A549 (cell line): Measurements from ENCODE around the gene EDA. TPM values are rescaled to one million over a fixed set of nuclear protein-coding genes. Genes with fewer than 3 reads are reported as not detected.

Source experiments
- ATAC-seq, 2 experiments: fragments of 200-7000 bp in 1 of 2; fragments of >200 bp in 1 of 2; cut with Nextera tagmentation in 1 of 2; cut with Tn5 transposase in 1 of 2; 3 replicates each; pipeline versions ENCODE4 v1.8.0 to v1.9.1; 2018 to 2020; ENCODE audit warnings: mild to moderate bottlenecking in 1 of 2, moderate library complexity in 1 of 2
- CTCF ChIA-PET: fragments of 300-600 bp; sonication (Branson Sonifier 250); formaldehyde crosslinking; extraction: SDS; loops from one replicate; lab custom pipeline; 2021; ENCODE audit warnings: antibody characterized with exemption, inconsistent platforms; lab: Yijun Ruan, JAX
- POLR2A ChIA-PET: fragments of 350-600 bp; formaldehyde crosslinking; extraction: SDS; loops from one replicate; lab custom pipeline; 2021; ENCODE audit warnings: antibody characterized with exemption, inconsistent platforms; lab: Yijun Ruan, JAX
- DNase-seq, 2 experiments: peaks; one replicate each; pipeline versions ENCODE4 v3.0.0 to v3.0.0-alpha.2; 2011 to 2016; ENCODE audit warnings: low read depth in 1 of 2, low spot score in 1 of 2
- FAIRE-seq: peaks from 2 replicates; lab custom pipeline; 2011; peaks lifted over from hg19 to GRCh38; lab: Jason Lieb, UNC
- H3K27ac ChIP-seq, 2 experiments: fragments of >200 bp; sonication (Bioruptor Twin); formaldehyde crosslinking; 3 replicates each; pipeline ENCODE4 v1.5.1; 2016 to 2017
- H3K4me1 ChIP-seq: fragments of >200 bp; sonication (Bioruptor Twin); formaldehyde crosslinking; 3 replicates; pipeline ENCODE4 v1.6.1; 2016
- H3K4me2 ChIP-seq: fragments of >200 bp; sonication (Bioruptor Twin); formaldehyde crosslinking; 3 replicates; pipeline ENCODE4 v1.6.1; 2016
- H3K4me3 ChIP-seq: fragments of >200 bp; sonication (Bioruptor Twin); formaldehyde crosslinking; 3 replicates; pipeline ENCODE4 v1.5.1; 2016
- H3K9me3 ChIP-seq: fragments of >200 bp; sonication (Bioruptor Twin); formaldehyde crosslinking; 3 replicates; pipeline ENCODE4 v1.6.1; 2016
- ATOH8 ChIP-seq: fragments of 250-450 bp; sonication (Bioruptor Pico); IDR thresholded peaks from 2 replicates; pipeline ENCODE4 v1.5.0; 2020; ENCODE audit warnings: low read depth, mild to moderate bottlenecking, moderate library complexity
- CBX2 ChIP-seq: fragments of 200-600 bp; sonication (generic); IDR thresholded peaks from 2 replicates; pipeline ENCODE4 v1.6.1; 2016; ENCODE audit warnings: low read depth, mild to moderate bottlenecking, borderline replicate concordance
- CHD4 ChIP-seq: fragments of 200-600 bp; sonication (generic); IDR thresholded peaks from 2 replicates; pipeline ENCODE4 v1.6.1; 2016; ENCODE audit warnings: antibody characterized with exemption, mild to moderate bottlenecking, borderline replicate concordance
- CTCF ChIP-seq: fragments of >200 bp; sonication (Bioruptor Twin); formaldehyde crosslinking; IDR thresholded peaks from 3 replicates; pipeline ENCODE4 v1.5.1; 2016
- E2F6 ChIP-seq: IDR thresholded peaks from 2 replicates; pipeline ENCODE4 v1.6.1; 2012; ENCODE audit warnings: low read depth, borderline replicate concordance
- EHF ChIP-seq: fragments of 250-450 bp; sonication (Bioruptor Pico); IDR thresholded peaks from 2 replicates; pipeline ENCODE4 v1.5.0; 2020; ENCODE audit warnings: mild to moderate bottlenecking
- EHMT2 ChIP-seq: fragments of 200-600 bp; sonication (generic); IDR thresholded peaks from 2 replicates; pipeline ENCODE4 v1.6.1; 2016; ENCODE audit warnings: antibody characterized with exemption, low read depth, mild to moderate bottlenecking, moderate library complexity
- ESRRA ChIP-seq: fragments of 150-350 bp; IDR thresholded peaks from 2 replicates; pipeline ENCODE4 v1.6.1; 2014; ENCODE audit warnings: mild to moderate bottlenecking, low read length, borderline replicate concordance
- FOXS1 ChIP-seq: fragments of 250-450 bp; sonication (Bioruptor Pico); IDR thresholded peaks from 2 replicates; pipeline ENCODE4 v1.5.0; 2020; ENCODE audit warnings: mild to moderate bottlenecking, moderate library complexity
- HDAC2 ChIP-seq: fragments of 200-600 bp; sonication (generic); IDR thresholded peaks from 2 replicates; pipeline ENCODE4 v1.6.1; 2016
- HMGXB4 ChIP-seq: fragments of 250-450 bp; sonication (Bioruptor Pico); IDR thresholded peaks from 2 replicates; pipeline ENCODE4 v1.5.0; 2021; ENCODE audit warnings: mild to moderate bottlenecking, moderate library complexity, borderline replicate concordance
- JUN ChIP-seq, 2 experiments: fragments of >200 bp; sonication (Bioruptor Twin); formaldehyde crosslinking; IDR thresholded peaks; 2 replicates in 1 of 2; 3 replicates in 1 of 2; pipeline ENCODE4 v1.6.1; 2016 to 2017
- JUNB ChIP-seq: fragments of >200 bp; sonication (Bioruptor Twin); formaldehyde crosslinking; IDR thresholded peaks from 2 replicates; pipeline ENCODE4 v1.6.1; 2016
- KDM5A ChIP-seq: fragments of 200-600 bp; sonication (generic); IDR thresholded peaks from 2 replicates; pipeline ENCODE4 v1.6.1; 2016; ENCODE audit warnings: antibody characterized with exemption, mild to moderate bottlenecking
- MAX ChIP-seq: IDR thresholded peaks from 2 replicates; pipeline ENCODE4 v1.6.1; 2012
- MAZ ChIP-seq: fragments of 150-350 bp; IDR thresholded peaks from 2 replicates; pipeline ENCODE4 v1.6.1; 2014; ENCODE audit warnings: antibody characterized with exemption, low read depth, low read length, borderline replicate concordance
- NFE2L2 ChIP-seq: fragments of 150-350 bp; conservative IDR thresholded peaks from 2 replicates; pipeline ENCODE4 v1.6.1; 2014; ENCODE audit warnings: low read length
- NPAS2 ChIP-seq: fragments of 250-450 bp; sonication (Bioruptor Pico); IDR thresholded peaks from 2 replicates; pipeline ENCODE4 v1.8.0; 2022; ENCODE audit warnings: mild to moderate bottlenecking, moderate library complexity, borderline replicate concordance
- NR3C1 ChIP-seq: fragments of >200 bp; sonication (Bioruptor Twin); formaldehyde crosslinking; IDR thresholded peaks from 3 replicates; pipeline ENCODE4 v1.6.1; 2017
- PBX3 ChIP-seq: IDR thresholded peaks from 2 replicates; pipeline ENCODE4 v1.6.1; 2012
- PHF8 ChIP-seq: fragments of 200-600 bp; sonication (generic); IDR thresholded peaks from 2 replicates; pipeline ENCODE4 v1.6.1; 2016; ENCODE audit warnings: low read depth, mild to moderate bottlenecking, antibody characterized with exemption, moderate library complexity, borderline replicate concordance
- REST ChIP-seq: fragments of 200-600 bp; sonication (generic); IDR thresholded peaks from 2 replicates; pipeline ENCODE4 v1.6.1; 2016; ENCODE audit warnings: antibody characterized with exemption, mild to moderate bottlenecking, moderate library complexity
- RNF2 ChIP-seq: fragments of 200-600 bp; sonication (generic); IDR thresholded peaks from 2 replicates; pipeline ENCODE4 v1.6.1; 2016; ENCODE audit warnings: low read depth, mild to moderate bottlenecking, antibody characterized with exemption, moderate library complexity, borderline replicate concordance
- SREBF2 ChIP-seq: fragments of 450-650 bp; IDR thresholded peaks from 2 replicates; pipeline ENCODE4 v1.6.1; 2014; ENCODE audit warnings: mild to moderate bottlenecking, moderate library complexity
- USF2 ChIP-seq: fragments of 450-650 bp; IDR thresholded peaks from 2 replicates; pipeline ENCODE4 v1.6.1; 2014; ENCODE audit warnings: antibody characterized with exemption
- ZFP36 ChIP-seq: fragments of 450-650 bp; IDR thresholded peaks from 2 replicates; pipeline ENCODE4 v1.6.1; 2014; ENCODE audit warnings: borderline replicate concordance; ENCODE audit not compliant: partially characterized antibody
- WGBS: methylation state at CpG from one replicate; pipeline ENCODE4 v1.1.6; 2017; ENCODE audit errors: missing lambda C conversion rate; 5-methylcytosine and 5-hydroxymethylcytosine counted together
- polyA plus RNA-seq, 4 experiments: library from polyadenylated mRNA; depleted of rRNA in 3 of 4; stranded (reverse); fragments of >200 nt; fragmentation: RNase III in 1 of 4; extraction: RNeasy Plus Mini Kit Qiagen cat#74134 plus additional on column Dnase treatment in 1 of 4; gene quantifications; 2 replicates in 3 of 4; 3 replicates in 1 of 4; pipeline ENCODE4 v1.2.3, GENCODE V29; 2011 to 2017

The EDA gene
- polyA plus RNA-seq, 2 of the 4 experiments (the other 2 are of a cell fraction), result 0.25 to 0.26 TPM

- ChIA-PET CTCF (no interaction called here), POLR2A (no interaction called here)
- Histone ChIP-seq H3K9me3 (no peaks in the 10 kb centered on the region), H3K4me2 (no peak overlapping the region), H3K4me3 (no peak overlapping the region), H3K4me1 (no peaks in the 10 kb centered on the region), H3K27ac (no peak overlapping the region)
- ATAC-seq (no peak), FAIRE-seq (peak; percentile 72), DNase-seq (no peak)
- TF ChIP-seq CTCF, result no peak
- no peak for TF ChIP-seq PBX3
- no peak for TF ChIP-seq USF2
- TF ChIP-seq MAX, result no peak
- no peak for TF ChIP-seq REST
- TF ChIP-seq RNF2, result no peak
- TF ChIP-seq ZFP36, result no peak
- TF ChIP-seq NR3C1, result no peak
- TF ChIP-seq JUNB, result no peak
- no peak for TF ChIP-seq PHF8
- TF ChIP-seq HDAC2, result no peak
- no peak for TF ChIP-seq FOXS1 (CRISPR knock-in tag)
- no peak for TF ChIP-seq MAZ
- no peak for TF ChIP-seq KDM5A
- no peak for TF ChIP-seq ATOH8
- no peak for TF ChIP-seq JUN (IDR thresholded peaks at IDR 0.05)
- no peak for TF ChIP-seq EHF (CRISPR knock-in tag)
Measured at GRCh38 chrX:69993494-69993893, 377.6 kb downstream of the EDA start.

GRCh38 chrX:69995362-69996112 lies 379.6 kb downstream of the EDA start:
- no peak overlapping the region for H3K27ac ChIP-seq
- DNase-seq, result no peak
- POLR2A ChIA-PET, result no interaction called here
- no peak for FAIRE-seq
- WGBS, result 0% methylated on average over 2 of the region's 2 CpGs
- H3K9me3 ChIP-seq, result no peaks in the 10 kb centered on the region
- no peaks in the 10 kb centered on the region for H3K4me1 ChIP-seq
- no peak overlapping the region for H3K4me2 ChIP-seq
- no peak for TF ChIP-seq CHD4
- TF ChIP-seq NR3C1, result no peak
- no peak for TF ChIP-seq NFE2L2
- no peak for TF ChIP-seq HMGXB4 (CRISPR knock-in tag)
- no peak for TF ChIP-seq CBX2
- no peak for TF ChIP-seq E2F6
- TF ChIP-seq EHF (CRISPR knock-in tag), result no peak
- TF ChIP-seq MAZ, result no peak
- TF ChIP-seq NPAS2 (CRISPR knock-in tag), result no peak
- no peak for TF ChIP-seq EHMT2
- no peak for TF ChIP-seq FOXS1 (CRISPR knock-in tag)
- no peak for TF ChIP-seq ESRRA
- TF ChIP-seq SREBF2, result no peak
- CTCF ChIA-PET, result no interaction called here
- ATAC-seq, result no peak
- H3K4me3 ChIP-seq, result no peak overlapping the region
